Large intestine (tissue), 3 donors: ENCODE measurements around the gene CCDC97. TPM values are rescaled to one million over a fixed set of nuclear protein-coding genes. Genes with fewer than 3 reads are reported as not detected.

Experiments
- DNase-seq, 2 donors: peaks; one replicate each; pipeline versions ENCODE4 v3.0.0 to v3.0.0-alpha.2; 2013
- H3K27ac ChIP-seq: one replicate; pipeline ENCODE4 v1.5.1; 2013; ENCODE audit warnings: low read length
- H3K27me3 ChIP-seq: 2 replicates; pipeline ENCODE4 v1.6.1; 2013; ENCODE audit warnings: low read length; ENCODE audit not compliant: control insufficient read depth, insufficient read depth
- H3K36me3 ChIP-seq: 2 replicates; pipeline ENCODE4 v1.6.1; 2013; ENCODE audit warnings: low read length; ENCODE audit not compliant: control insufficient read depth, insufficient read depth
- H3K4me1 ChIP-seq: one replicate; pipeline ENCODE4 v1.6.1; 2013; ENCODE audit warnings: low read length; ENCODE audit not compliant: control insufficient read depth, insufficient read depth
- H3K4me3 ChIP-seq: one replicate; pipeline ENCODE4 v1.5.1; 2013; ENCODE audit warnings: low read length
- H3K9me3 ChIP-seq: one replicate; pipeline ENCODE4 v1.6.1; 2013; ENCODE audit warnings: mild to moderate bottlenecking, low read depth, low read length, moderate library complexity; ENCODE audit not compliant: control insufficient read depth
- WGBS: methylation state at CpG from one replicate; pipeline ENCODE4 v1.1.5; 2013; ENCODE audit warnings: low lambda C conversion rate; ENCODE audit not compliant: insufficient coverage; 5-methylcytosine and 5-hydroxymethylcytosine counted together
- polyA plus RNA-seq: library from polyadenylated mRNA; unstranded; fragments of 120-200 nt; gene quantifications from one replicate; pipeline ENCODE4 v1.2.1, GENCODE V29; 2013

Gene CCDC97
- polyA plus RNA-seq, 1 donor = 24.9 TPM

- H3K36me3 ChIP-seq = peaks cover 57% of the 10 kb centered on the region
- WGBS = 86% methylated on average over 1 of the region's 8 CpGs
These were observed 2.7 kb upstream of the CCDC97 start for GRCh38 chr19:41307090-41307875.

DNA sequence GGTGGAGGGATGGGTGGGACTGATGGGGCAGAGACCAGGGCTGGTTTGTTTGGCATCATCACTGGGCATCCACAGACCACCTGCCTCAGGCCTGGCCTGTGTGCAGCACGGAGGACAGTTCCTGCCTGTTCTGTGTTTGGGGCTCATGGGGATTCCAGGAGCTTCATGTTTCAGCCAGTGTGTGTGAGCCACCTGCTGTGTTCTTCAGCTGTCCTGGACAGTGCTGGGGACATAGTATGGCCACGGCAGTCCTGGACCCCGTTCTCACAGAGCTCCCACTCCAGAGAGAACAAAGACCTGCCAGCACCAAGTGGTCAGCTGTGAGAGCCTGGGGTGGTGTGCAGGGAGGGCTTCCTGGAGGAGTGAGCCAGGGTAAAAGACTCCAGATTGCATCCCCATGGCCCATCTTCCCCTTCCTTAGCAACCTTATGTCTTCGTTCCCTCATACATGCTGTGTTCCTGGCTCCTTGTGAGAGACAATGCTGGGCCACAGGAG lies 2.0 kb upstream of the CCDC97 start:
- WGBS = no CpG with 5 or more reads among the region's 4 CpGs
- H3K27me3 ChIP-seq = no peaks in the 10 kb centered on the region
- no peaks in the 10 kb centered on the region for H3K9me3 ChIP-seq
- peaks cover 56% of the 10 kb centered on the region for H3K36me3 ChIP-seq
- DNase-seq = peak in 1 of 2 donors; percentile 48
- peak overlapping the region; percentile 50 for H3K27ac ChIP-seq
- H3K4me1 ChIP-seq = peaks cover 21% of the 10 kb centered on the region
- no peak overlapping the region for H3K4me3 ChIP-seq

More at GRCh38 chr19:41307090-41307875, 2.7 kb upstream of the CCDC97 start:
- Histone ChIP-seq H3K4me1 (peaks cover 21% of the 10 kb centered on the region), H3K27ac (no peak overlapping the region), H3K4me3 (no peak overlapping the region), H3K9me3 (no peaks in the 10 kb centered on the region), H3K27me3 (no peaks in the 10 kb centered on the region)
- DNase-seq = no peak

- DNase-seq = peak; percentile 84 to 86
- Histone ChIP-seq H3K4me3 (no peak overlapping the region), H3K27me3 (no peaks in the 10 kb centered on the region), H3K36me3 (peaks cover 57% of the 10 kb centered on the region), H3K27ac (peak overlapping the region; percentile 85), H3K4me1 (peaks cover 21% of the 10 kb centered on the region), H3K9me3 (no peaks in the 10 kb centered on the region)
- WGBS = no CpG with 5 or more reads among the region's 8 CpGs
These were observed 1.4 kb upstream of the CCDC97 start for GRCh38 chr19:41308450-41309179.

DNA sequence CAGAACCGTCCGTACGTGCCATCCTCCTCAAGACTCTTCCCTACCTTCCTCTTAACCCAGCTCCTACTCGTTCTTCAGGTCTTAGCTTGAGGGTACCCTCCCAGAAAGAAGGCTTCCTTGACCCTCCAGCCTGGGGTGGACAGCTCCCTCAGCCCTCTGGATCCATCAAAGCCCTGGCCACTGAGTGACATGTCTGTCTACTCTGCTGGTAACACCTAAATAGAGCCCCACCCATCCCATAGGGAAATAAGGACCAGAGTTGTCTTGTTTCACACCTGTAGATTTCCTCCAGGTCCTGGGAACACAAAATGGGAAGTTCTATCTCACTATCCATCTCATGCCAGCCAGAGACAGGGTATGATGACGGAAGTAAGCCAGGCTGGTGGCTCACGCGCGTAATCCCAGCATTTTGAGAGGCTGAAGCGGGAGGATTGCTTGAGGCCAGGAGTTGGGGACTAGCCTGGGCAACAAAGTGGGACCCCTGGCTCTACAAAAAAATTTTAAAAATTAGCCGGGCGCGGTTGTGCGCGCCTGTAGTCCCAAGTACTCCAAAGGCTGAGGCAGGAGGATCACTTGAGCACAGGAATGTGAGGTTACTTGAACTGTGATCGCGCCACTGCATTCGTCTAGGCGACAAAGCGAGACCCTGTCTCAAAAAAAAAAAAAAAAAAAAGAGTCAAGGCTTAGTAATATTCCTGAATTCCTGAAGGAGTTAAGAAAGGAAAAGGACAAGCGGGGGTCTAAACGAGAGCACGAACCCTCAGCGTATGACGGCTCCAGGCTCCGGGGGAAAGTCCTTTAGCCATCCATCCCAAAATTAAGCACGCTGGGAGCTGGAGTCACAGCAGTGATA lies 566 bp upstream of the CCDC97 start:
- no CpG with 5 or more reads among the region's 26 CpGs for WGBS
- Histone ChIP-seq H3K27ac (peak overlapping the region; percentile 85), H3K4me1 (peaks cover 21% of the 10 kb centered on the region), H3K4me3 (peak overlapping the region; percentile 61), H3K27me3 (no peaks in the 10 kb centered on the region), H3K9me3 (no peaks in the 10 kb centered on the region), H3K36me3 (peaks cover 53% of the 10 kb centered on the region)
- DNase-seq = peak in 1 of 2 donors; percentile 41

GRCh38 chr19:41311072-41311471 lies 1.1 kb downstream of the CCDC97 start:
- no peak for DNase-seq
- peak overlapping the region; percentile 85 for H3K27ac ChIP-seq
- H3K9me3 ChIP-seq = no peaks in the 10 kb centered on the region
- peaks cover 43% of the 10 kb centered on the region for H3K36me3 ChIP-seq
- H3K4me3 ChIP-seq = peak overlapping the region; percentile 61
- no peaks in the 10 kb centered on the region for H3K27me3 ChIP-seq
- H3K4me1 ChIP-seq = peaks cover 21% of the 10 kb centered on the region
- no CpG with 5 or more reads among the region's 5 CpGs for WGBS

GRCh38 chr19:41311613-41312012 lies 1.6 kb downstream of the CCDC97 start:
- H3K27ac ChIP-seq = no peak overlapping the region
- DNase-seq = no peak
- no peaks in the 10 kb centered on the region for H3K27me3 ChIP-seq
- no peak overlapping the region for H3K4me3 ChIP-seq
- no CpG with 5 or more reads among the region's 8 CpGs for WGBS
- H3K4me1 ChIP-seq = peaks cover 21% of the 10 kb centered on the region
- H3K9me3 ChIP-seq = no peaks in the 10 kb centered on the region
- H3K36me3 ChIP-seq = peaks cover 43% of the 10 kb centered on the region

- H3K4me3 ChIP-seq = no peak overlapping the region
- H3K27ac ChIP-seq = no peak overlapping the region
- no peaks in the 10 kb centered on the region for H3K9me3 ChIP-seq
- peaks cover 4% of the 10 kb centered on the region for H3K4me1 ChIP-seq
- no peak for DNase-seq
- no CpG with 5 or more reads among the region's 24 CpGs for WGBS
- H3K27me3 ChIP-seq = no peaks in the 10 kb centered on the region
- peaks cover 74% of the 10 kb centered on the region for H3K36me3 ChIP-seq
These were observed 6.4 kb downstream of the CCDC97 start for GRCh38 chr19:41316306-41316920.

GRCh38 chr19:41318696-41319499 lies 8.9 kb downstream of the CCDC97 start:
- Histone ChIP-seq H3K4me1 (peaks cover 8% of the 10 kb centered on the region), H3K36me3 (peaks cover 75% of the 10 kb centered on the region), H3K27me3 (no peaks in the 10 kb centered on the region), H3K27ac (no peak overlapping the region), H3K4me3 (no peak overlapping the region), H3K9me3 (no peaks in the 10 kb centered on the region)
- peak in 1 of 2 donors; percentile 2 for DNase-seq
- no CpG with 5 or more reads among the region's 19 CpGs for WGBS

- peaks cover 71% of the 10 kb centered on the region for H3K36me3 ChIP-seq
- H3K27ac ChIP-seq = no peak overlapping the region
- no peaks in the 10 kb centered on the region for H3K27me3 ChIP-seq
- no peak for DNase-seq
- no peak overlapping the region for H3K4me3 ChIP-seq
- no peaks in the 10 kb centered on the region for H3K9me3 ChIP-seq
- WGBS = no CpG with 5 or more reads among the region's 20 CpGs
- H3K4me1 ChIP-seq = peaks cover 9% of the 10 kb centered on the region
These were observed 9.7 kb downstream of the CCDC97 start for GRCh38 chr19:41319500-41320184.
